ENCODE measurements around the gene EXTL2.

EXTL2 gene

GRCh38 chr1:100882698-100883097 is 11.9 kb downstream of the EXTL2 start:
- ChIA-PET CTCF (interaction anchor here (1.4 to 6.5 kb wide), 5 partner anchors 9 to 427 kb away, joined by 3 to 48 read pairs (median 4); partner anchors contain the start of gene EXTL2), POLR2A (no interaction called here)
- no peak for TF ChIP-seq CTCF (IDR thresholded peaks at IDR 0.05; ENCODE audit: insufficient read depth, low read length, missing control alignments)
- DNase-seq (ENCODE audit: low read depth, low spot score), result no peak
- H3K4me3 ChIP-seq (ENCODE audit: low read depth, low read length), result no peak overlapping the region

GRCh38 chr1:100881687-100882086 is 13.0 kb downstream of the EXTL2 start:
- CTCF ChIA-PET, result interaction anchor here (2.2 to 6.5 kb wide), 3 partner anchors 13 to 426 kb away, joined by 10 to 48 read pairs (median 16); no protein-coding TSS in a partner anchor
- POLR2A ChIA-PET, result no interaction called here
- no peak for TF ChIP-seq CTCF (IDR thresholded peaks at IDR 0.05; ENCODE audit: insufficient read depth, low read length, missing control alignments)
- DNase-seq (ENCODE audit: low read depth, low spot score), result no peak
- H3K4me3 ChIP-seq (ENCODE audit: low read depth, low read length), result no peak overlapping the region

GRCh38 chr1:100879422-100879821 is 15.2 kb downstream of the EXTL2 start:
- H3K4me3 ChIP-seq (ENCODE audit: low read depth, low read length), result no peak overlapping the region
- no peak for TF ChIP-seq CTCF (IDR thresholded peaks at IDR 0.05; ENCODE audit: insufficient read depth, low read length, missing control alignments)
- DNase-seq (ENCODE audit: low read depth, low spot score), result no peak
- CTCF ChIA-PET, result interaction anchor here (1.3 to 6.5 kb wide), 5 partner anchors 11 to 424 kb away, joined by 4 to 48 read pairs (median 10); no protein-coding TSS in a partner anchor
- POLR2A ChIA-PET, result no interaction called here

GRCh38 chr1:100876291-100876690 is 18.4 kb downstream of the EXTL2 start:
- ChIA-PET POLR2A (no interaction called here), CTCF (interaction anchor here (0.9 to 15.8 kb wide), 7 partner anchors 9 to 421 kb away, joined by 3 to 700 read pairs (median 3); partner anchors contain the start of gene EXTL2)
- DNase-seq (ENCODE audit: low read depth, low spot score), result no peak
- H3K4me3 ChIP-seq (ENCODE audit: low read depth, low read length), result no peak overlapping the region
- no peak for TF ChIP-seq CTCF (IDR thresholded peaks at IDR 0.05; ENCODE audit: insufficient read depth, low read length, missing control alignments)

- CTCF ChIA-PET, result interaction anchor here (0.9 to 15.8 kb wide), 7 partner anchors 8 to 420 kb away, joined by 3 to 700 read pairs (median 3); partner anchors contain the start of gene EXTL2
- no peak for DNase-seq (ENCODE audit: low read depth, low spot score)
Observed at GRCh38 chr1:100875228-100875627, 19.4 kb downstream of the EXTL2 start.

GRCh38 chr1:100874433-100874832 is 20.2 kb downstream of the EXTL2 start:
- POLR2A ChIA-PET, result no interaction called here
- DNase-seq (ENCODE audit: low read depth, low spot score), result no peak
- H3K4me3 ChIP-seq (ENCODE audit: low read depth, low read length), result no peak overlapping the region
- CTCF ChIA-PET, result interaction anchor here (1.0 to 15.8 kb wide), 4 partner anchors 411 to 1066 kb away, joined by 3 to 700 read pairs (median 7); no protein-coding TSS in a partner anchor
- no peak for TF ChIP-seq CTCF (IDR thresholded peaks at IDR 0.05; ENCODE audit: insufficient read depth, low read length, missing control alignments)

More at GRCh38 chr1:100875228-100875627, 19.4 kb downstream of the EXTL2 start:
- no peak overlapping the region for H3K4me3 ChIP-seq (ENCODE audit: low read depth, low read length)
- no peak for TF ChIP-seq CTCF (IDR thresholded peaks at IDR 0.05; ENCODE audit: insufficient read depth, low read length, missing control alignments)
- POLR2A ChIA-PET, result no interaction called here

All from AG04449 (cell line).